A673 (cell line): Measurements from ENCODE around the gene STAT6.

Experiments
- EZH2 ChIP-seq: fragments of 200-600 bp; sonication (generic); IDR thresholded peaks from 2 replicates; pipeline ENCODE4 v1.6.1; 2017; ENCODE audit warnings: borderline replicate concordance, low read depth, mild to moderate bottlenecking, mixed read lengths, antibody characterized with exemption, low read length; ENCODE audit not compliant: poor library complexity, severe bottlenecking
- TF ChIP-seq, protein P1 (sequence below): fragments of 300-800, 200-600 bp; sonication (generic); conservative IDR thresholded peaks from 2 replicates; pipeline ENCODE4 v1.5.1; 2017; ENCODE audit warnings: low read depth, mild to moderate bottlenecking, antibody characterized with exemption, low read length, moderate library complexity, mixed read lengths

DNA sequence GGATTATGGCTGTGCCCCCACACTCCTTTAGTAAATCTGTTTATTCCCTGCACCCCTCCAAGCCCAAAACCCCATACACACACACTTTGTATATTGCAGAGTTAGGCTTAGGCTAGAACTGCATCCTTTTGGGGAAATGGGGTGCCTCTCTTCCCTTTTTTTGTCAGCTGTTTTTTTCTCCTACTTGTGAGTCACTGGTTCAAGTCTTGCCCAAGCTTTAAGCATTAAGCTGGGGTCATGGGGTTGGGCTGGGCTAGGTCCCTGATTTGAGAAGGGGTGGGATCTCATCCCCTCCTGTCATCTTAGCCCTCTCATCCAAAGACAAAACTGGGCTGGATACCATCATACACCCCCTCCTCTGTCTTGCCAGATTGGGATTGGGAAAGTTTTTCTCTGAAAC lies 18.7 kb upstream of the STAT6 start:
- TF ChIP-seq, protein P1, sequence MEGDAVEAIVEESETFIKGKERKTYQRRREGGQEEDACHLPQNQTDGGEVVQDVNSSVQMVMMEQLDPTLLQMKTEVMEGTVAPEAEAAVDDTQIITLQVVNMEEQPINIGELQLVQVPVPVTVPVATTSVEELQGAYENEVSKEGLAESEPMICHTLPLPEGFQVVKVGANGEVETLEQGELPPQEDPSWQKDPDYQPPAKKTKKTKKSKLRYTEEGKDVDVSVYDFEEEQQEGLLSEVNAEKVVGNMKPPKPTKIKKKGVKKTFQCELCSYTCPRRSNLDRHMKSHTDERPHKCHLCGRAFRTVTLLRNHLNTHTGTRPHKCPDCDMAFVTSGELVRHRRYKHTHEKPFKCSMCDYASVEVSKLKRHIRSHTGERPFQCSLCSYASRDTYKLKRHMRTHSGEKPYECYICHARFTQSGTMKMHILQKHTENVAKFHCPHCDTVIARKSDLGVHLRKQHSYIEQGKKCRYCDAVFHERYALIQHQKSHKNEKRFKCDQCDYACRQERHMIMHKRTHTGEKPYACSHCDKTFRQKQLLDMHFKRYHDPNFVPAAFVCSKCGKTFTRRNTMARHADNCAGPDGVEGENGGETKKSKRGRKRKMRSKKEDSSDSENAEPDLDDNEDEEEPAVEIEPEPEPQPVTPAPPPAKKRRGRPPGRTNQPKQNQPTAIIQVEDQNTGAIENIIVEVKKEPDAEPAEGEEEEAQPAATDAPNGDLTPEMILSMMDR = no peak
- TF ChIP-seq EZH2 = no peak
